22Rv1 (cell line): ENCODE data around the gene ZFYVE28.

ENCODE experiments used
- H3K27ac ChIP-seq: fragments of 450-650 bp; 2 replicates; pipeline ENCODE4 v1.5.1; 2017
- ZFX ChIP-seq: fragments of 450-650 bp; IDR thresholded peaks from 2 replicates; pipeline ENCODE4 v1.6.1; 2017; ENCODE audit warnings: antibody characterized with exemption, borderline replicate concordance
- TF ChIP-seq, protein P1 (sequence below): fragments of 450-650 bp; IDR thresholded peaks from 2 replicates; pipeline ENCODE4 v1.5.1; 2017; ENCODE audit warnings: mild to moderate bottlenecking

Gene ZFYVE28

DNA sequence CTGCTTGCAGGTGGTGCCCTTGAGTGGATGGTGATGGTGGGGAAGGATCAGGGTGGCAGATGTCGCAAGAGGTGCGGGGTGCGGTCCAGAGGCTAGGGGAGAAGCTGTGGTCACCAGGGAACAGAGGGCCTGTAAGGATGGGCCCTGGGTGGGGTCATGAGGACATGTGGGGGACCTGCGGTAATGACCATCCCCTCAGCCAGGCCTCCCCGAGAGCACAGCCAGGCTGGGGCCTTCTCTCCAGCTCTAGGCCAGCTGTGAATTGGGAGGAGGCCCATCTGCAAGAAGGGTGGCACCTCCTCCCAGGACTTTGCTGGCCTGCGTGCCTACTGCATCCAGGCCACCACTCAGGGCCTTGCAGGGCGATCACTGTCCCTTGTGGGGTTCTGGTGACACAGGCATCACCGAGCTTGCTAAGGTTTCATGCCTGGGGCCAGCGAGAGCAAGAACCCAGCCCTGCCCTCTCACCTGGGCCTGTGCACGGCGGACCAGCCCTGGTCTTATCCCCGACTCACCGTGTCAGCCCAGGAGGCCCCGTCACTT is 122.5 kb downstream of the ZFYVE28 start:
- H3K27ac ChIP-seq, result no peak overlapping the region
- TF ChIP-seq ZFX, result no peak
- TF ChIP-seq, protein P1, sequence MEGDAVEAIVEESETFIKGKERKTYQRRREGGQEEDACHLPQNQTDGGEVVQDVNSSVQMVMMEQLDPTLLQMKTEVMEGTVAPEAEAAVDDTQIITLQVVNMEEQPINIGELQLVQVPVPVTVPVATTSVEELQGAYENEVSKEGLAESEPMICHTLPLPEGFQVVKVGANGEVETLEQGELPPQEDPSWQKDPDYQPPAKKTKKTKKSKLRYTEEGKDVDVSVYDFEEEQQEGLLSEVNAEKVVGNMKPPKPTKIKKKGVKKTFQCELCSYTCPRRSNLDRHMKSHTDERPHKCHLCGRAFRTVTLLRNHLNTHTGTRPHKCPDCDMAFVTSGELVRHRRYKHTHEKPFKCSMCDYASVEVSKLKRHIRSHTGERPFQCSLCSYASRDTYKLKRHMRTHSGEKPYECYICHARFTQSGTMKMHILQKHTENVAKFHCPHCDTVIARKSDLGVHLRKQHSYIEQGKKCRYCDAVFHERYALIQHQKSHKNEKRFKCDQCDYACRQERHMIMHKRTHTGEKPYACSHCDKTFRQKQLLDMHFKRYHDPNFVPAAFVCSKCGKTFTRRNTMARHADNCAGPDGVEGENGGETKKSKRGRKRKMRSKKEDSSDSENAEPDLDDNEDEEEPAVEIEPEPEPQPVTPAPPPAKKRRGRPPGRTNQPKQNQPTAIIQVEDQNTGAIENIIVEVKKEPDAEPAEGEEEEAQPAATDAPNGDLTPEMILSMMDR, result no peak

DNA sequence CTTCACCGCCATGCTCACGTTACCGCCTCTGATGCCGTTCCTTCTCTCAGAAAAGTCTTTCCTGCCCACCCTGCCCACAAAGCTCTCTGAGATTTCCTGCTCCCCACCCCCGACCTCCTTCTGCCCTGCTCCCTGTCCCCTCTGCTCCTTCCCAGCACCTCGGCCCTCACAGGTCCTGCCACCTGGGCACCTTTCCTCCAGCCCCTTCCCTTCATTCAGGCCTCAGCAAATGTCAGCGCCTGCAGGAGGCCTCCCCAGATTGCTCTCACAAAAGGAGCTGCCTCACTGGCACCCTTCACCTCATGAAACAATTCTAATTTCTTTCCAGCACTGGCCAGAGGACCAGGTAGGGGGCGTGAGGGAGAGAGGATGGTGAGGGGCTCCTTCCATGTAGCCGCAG is 122.9 kb downstream of the ZFYVE28 start:
- no peak overlapping the region for H3K27ac ChIP-seq
- TF ChIP-seq, protein P1, result no peak
- TF ChIP-seq ZFX, result no peak

DNA sequence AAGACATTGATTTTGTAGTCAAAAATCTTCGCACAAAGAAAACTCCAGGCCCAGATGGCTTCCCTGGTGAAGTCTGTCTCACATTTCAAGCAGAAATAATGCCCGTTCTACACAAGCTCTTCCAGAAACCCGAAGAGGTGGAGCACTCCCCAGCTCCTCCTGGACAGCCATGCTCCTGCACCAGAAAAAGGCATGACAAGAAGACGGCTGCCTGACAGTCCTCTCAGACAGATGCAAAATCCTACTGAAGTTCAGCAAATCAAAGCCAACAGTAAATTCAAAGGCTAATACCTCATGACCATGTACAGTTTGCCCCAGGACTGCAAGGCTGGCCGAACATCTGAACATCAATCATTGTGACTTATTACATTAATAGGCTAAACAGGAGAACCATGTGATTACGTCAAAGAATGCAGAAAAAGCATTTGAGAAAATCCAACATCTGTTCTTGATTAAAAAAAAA is 125.8 kb downstream of the ZFYVE28 start:
- TF ChIP-seq, protein P1, result no peak
- TF ChIP-seq ZFX, result no peak
- H3K27ac ChIP-seq, result no peak overlapping the region

DNA sequence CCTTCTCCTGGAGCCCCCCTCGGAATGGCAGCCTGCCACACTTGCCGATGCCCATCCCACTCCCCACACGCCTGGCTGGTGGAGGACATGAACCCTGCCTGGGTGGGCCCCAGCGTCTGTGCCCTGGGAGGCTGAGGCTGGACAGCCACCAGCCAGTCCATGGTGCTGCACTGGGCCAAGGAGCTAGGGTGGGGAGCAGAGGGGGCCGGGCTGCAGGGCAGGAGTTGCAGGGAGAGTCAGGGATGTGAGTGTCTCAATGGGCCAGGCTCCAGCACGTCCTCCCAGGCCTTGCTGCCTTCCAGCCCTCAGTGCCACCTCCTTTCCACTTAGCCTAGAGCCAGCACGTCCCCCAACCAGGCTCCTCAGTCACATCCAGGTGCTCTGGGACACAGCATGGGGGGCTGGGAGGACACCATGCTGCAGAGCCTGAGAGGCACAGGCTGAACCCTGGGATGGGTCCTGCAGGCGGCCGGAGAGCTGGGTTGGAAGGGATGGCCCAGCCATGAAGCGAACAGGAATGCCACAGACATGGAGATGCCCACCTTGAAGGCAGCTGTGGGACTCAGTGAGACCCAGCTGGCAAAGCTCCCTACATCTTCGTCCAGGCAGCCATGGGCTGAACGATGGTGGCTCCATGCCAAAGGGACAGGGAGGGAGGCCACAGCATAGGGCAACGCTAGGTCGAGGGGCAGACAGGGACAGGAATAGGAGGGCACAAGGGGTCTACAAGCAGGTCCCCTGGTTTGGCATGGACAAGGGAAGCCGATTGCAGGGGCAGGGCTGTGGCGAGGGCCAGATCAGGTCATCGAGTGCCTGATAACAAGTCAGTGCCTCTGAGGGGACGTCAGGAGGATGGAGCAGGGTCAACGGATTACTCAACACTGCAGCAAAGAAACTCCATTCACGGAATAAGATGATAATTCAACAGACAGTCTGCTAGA is 126.5 kb downstream of the ZFYVE28 start:
- H3K27ac ChIP-seq, result no peak overlapping the region
- no peak for TF ChIP-seq ZFX
- TF ChIP-seq, protein P1, result no peak

DNA sequence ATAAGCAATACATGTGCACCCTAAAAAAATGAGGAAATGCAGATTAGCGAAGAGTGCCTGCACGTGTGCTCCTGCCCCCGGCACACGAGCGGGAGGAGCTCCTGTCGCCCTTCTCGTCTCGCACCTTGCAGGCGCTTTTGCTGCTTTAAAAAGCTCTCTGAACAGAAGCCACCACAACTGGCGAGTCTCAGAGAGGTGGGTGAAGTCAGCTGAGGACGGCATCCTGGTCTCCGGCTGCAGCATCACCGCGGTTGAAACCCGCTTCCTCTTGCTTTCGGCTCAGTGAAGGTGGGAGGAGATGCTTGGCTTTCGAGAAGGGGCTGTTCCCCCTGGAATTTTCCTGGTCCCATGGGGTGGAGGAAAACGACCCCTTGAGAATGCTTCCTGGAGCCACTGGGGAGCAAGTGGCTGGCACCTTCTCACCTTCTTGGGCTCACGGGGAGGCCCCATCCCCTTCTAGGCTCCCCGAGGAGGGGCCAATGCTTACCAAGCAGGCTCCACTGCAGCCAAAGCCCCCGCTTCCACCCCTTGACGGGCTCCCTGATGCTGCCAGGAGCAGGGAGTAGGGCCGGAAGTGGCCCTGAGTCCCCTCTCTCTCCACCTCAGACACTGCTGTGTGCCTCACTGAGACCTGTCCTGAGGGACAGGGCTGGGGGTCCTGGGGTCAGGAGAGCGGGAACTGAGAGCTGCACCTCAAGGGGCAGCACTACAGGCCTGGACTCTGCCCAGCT is 127.3 kb downstream of the ZFYVE28 start:
- TF ChIP-seq, protein P1, result no peak
- TF ChIP-seq ZFX, result no peak
- H3K27ac ChIP-seq, result no peak overlapping the region

DNA sequence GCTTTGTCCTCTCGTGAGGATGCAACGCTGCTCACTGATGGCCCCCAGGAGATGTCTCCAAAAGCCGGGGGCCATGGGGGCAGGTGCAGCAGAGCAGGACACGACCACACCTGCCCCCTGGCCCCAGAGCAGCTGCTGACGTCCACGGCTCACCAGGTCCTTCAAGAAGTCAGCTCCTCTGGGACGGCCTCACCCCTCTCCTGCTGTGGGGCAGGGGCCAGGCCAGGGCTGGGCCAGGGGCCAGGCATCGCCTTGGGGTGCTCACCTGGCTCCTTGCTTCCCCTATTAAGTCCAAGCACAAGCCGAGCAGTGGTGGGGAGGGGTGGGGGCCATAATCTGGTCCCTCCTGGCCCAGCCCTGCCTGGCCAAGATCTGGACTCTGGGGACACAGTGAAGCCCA is 128.0 kb downstream of the ZFYVE28 start:
- TF ChIP-seq, protein P1, result no peak
- no peak for TF ChIP-seq ZFX
- no peak overlapping the region for H3K27ac ChIP-seq
